Naive thymus-derived CD4-positive, alpha-beta T cell (primary cell): ENCODE data around the gene DAAM1. TPM values are rescaled to one million over a fixed set of nuclear protein-coding genes. Genes with fewer than 3 reads are reported as not detected.

ENCODE experiments used
- ATAC-seq: fragments of 150-1000 bp; cut with Tn5 transposase; 2 replicates; pipeline ENCODE4 v1.10.0; 2021; ENCODE audit warnings: mild to moderate bottlenecking, moderate library complexity
- CTCF ChIA-PET: fragments of 350-600 bp; sonication (Branson Sonifier 250); formaldehyde crosslinking; loops from one replicate; lab custom pipeline; 2021; ENCODE audit warnings: antibody characterized with exemption; lab: Charles Lee
- POLR2A ChIA-PET: fragments of 350-600 bp; sonication (Branson Sonifier 250); formaldehyde crosslinking; loops from one replicate; lab custom pipeline; 2021; ENCODE audit warnings: antibody characterized with exemption, inconsistent platforms; lab: Charles Lee
- DNase-seq, 9 donors: peaks; one replicate each; pipeline versions ENCODE4 v3.0.0 to v3.0.0-alpha.2; 2020 to 2022; ENCODE audit warnings: mixed read lengths in 1 of 9
- H3K27ac ChIP-seq: one replicate; pipeline ENCODE4 v1.7.0; 2013; ENCODE audit warnings: mild to moderate bottlenecking, low read depth, low read length, moderate library complexity
- H3K27me3 ChIP-seq, 2 donors: one replicate each; pipeline ENCODE4 v1.7.0; 2013; ENCODE audit warnings: low read length in 2 of 2, mild to moderate bottlenecking in 2 of 2, moderate library complexity in 2 of 2; ENCODE audit not compliant: control insufficient read depth in 2 of 2, insufficient read depth in 2 of 2
- H3K36me3 ChIP-seq, 3 experiments: 1 replicate in 2 of 3; 2 replicates in 1 of 3; pipeline ENCODE4 v1.7.0; 2013; ENCODE audit warnings: low read length in 3 of 3, mild to moderate bottlenecking in 3 of 3, moderate library complexity in 1 of 3; ENCODE audit not compliant: insufficient read depth in 3 of 3, control insufficient read depth in 2 of 3
- H3K4me1 ChIP-seq, 2 donors: one replicate each; pipeline ENCODE4 v1.7.0; 2013; ENCODE audit warnings: low read length in 2 of 2, mild to moderate bottlenecking in 2 of 2, moderate library complexity in 1 of 2; ENCODE audit not compliant: control insufficient read depth in 2 of 2, insufficient read depth in 2 of 2
- H3K4me3 ChIP-seq: 2 replicates; pipeline ENCODE4 v1.7.0; 2013; ENCODE audit warnings: mild to moderate bottlenecking, low read length
- H3K9me3 ChIP-seq, 3 experiments: 1 replicate in 2 of 3; 2 replicates in 1 of 3; pipeline ENCODE4 v1.7.0; 2013; ENCODE audit warnings: low read length in 3 of 3; ENCODE audit not compliant: control insufficient read depth in 2 of 3
- H3K27ac Mint-ChIP-seq, 9 donors: one replicate each; pipeline ENCODE4 v1.8.0; 2020 to 2022; ENCODE audit warnings: mixed read lengths in 9 of 9, mild to moderate bottlenecking in 8 of 9, moderate library complexity in 5 of 9, inconsistent platforms in 2 of 9
- H3K27me3 Mint-ChIP-seq, 5 donors: one replicate each; pipeline ENCODE4 v1.8.0; 2021 to 2022; ENCODE audit warnings: mixed read lengths in 5 of 5, mild to moderate bottlenecking in 1 of 5
- H3K36me3 Mint-ChIP-seq, 5 donors: one replicate each; pipeline ENCODE4 v1.8.0; 2020 to 2022; ENCODE audit warnings: mixed read lengths in 5 of 5, mild to moderate bottlenecking in 3 of 5, inconsistent platforms in 1 of 5
- H3K4me1 Mint-ChIP-seq, 7 donors: one replicate each; pipeline ENCODE4 v1.8.0; 2020 to 2022; ENCODE audit warnings: mixed read lengths in 7 of 7, mild to moderate bottlenecking in 3 of 7, inconsistent platforms in 1 of 7
- H3K4me3 Mint-ChIP-seq, 10 donors: one replicate each; pipeline ENCODE4 v1.8.0; 2020 to 2022; ENCODE audit warnings: mild to moderate bottlenecking in 10 of 10, mixed read lengths in 10 of 10, moderate library complexity in 6 of 10, inconsistent platforms in 2 of 10
- H3K9me3 Mint-ChIP-seq, 11 donors: one replicate each; pipeline ENCODE4 v1.8.0; 2020 to 2022; ENCODE audit warnings: mixed read lengths in 11 of 11, mild to moderate bottlenecking in 4 of 11, inconsistent platforms in 1 of 11, moderate library complexity in 1 of 11
- intact Hi-C, 2 donors: fragments of 100-400 bp; cut with micrococcal nuclease; formaldehyde crosslinking; loops; one replicate each; pipeline ENCODE4 v1.15.1; 2023
- polyA plus RNA-seq, 2 donors: library from polyadenylated mRNA; unstranded; fragments of 300-500 nt; fragmentation: Illumina TruSeq; gene quantifications; one replicate each; pipeline ENCODE4 v1.2.3, GENCODE V29; 2021
- total RNA-seq, 6 experiments: library from RNA in 5 of 6; stranded (reverse) in 5 of 6; gene quantifications; 1 replicate in 5 of 6; 2 replicates in 1 of 6; pipeline ENCODE4 v1.2.3 and lab custom pipeline; 2021 to 2026

The DAAM1 gene
- total and polyA plus RNA-seq, 7 experiments from 2014 or later, result 5.5 to 21.0 (median 10.8) TPM

- Histone ChIP-seq H3K4me3 (no peak overlapping the region), H3K4me1 (no peaks in the 10 kb centered on the region), H3K9me3 (no peaks in the 10 kb centered on the region), H3K27ac (no peak overlapping the region), H3K27me3 (no peaks in the 10 kb centered on the region), H3K36me3 (no peaks in the 10 kb centered on the region)
- no peak overlapping the region for H3K4me3 Mint-ChIP-seq
- POLR2A ChIA-PET, result no interaction called here
- no peak for ATAC-seq
- peaks cover 0 to 6% (median 0%) of the 10 kb centered on the region in 11 donors for H3K9me3 Mint-ChIP-seq
- H3K27me3 Mint-ChIP-seq, result peaks cover 0 to 2% (median 0%) of the 10 kb centered on the region in 5 donors
- H3K4me1 Mint-ChIP-seq, result peaks cover 0 to 19% (median 2%) of the 10 kb centered on the region in 7 donors
- peaks cover 4 to 16% (median 7%) of the 10 kb centered on the region in 5 donors for H3K36me3 Mint-ChIP-seq
- no peak for DNase-seq
- CTCF ChIA-PET, result no interaction called here
- intact Hi-C loops, result no loop called here
- H3K27ac Mint-ChIP-seq, result no peak overlapping the region
Measured at GRCh38 chr14:59253527-59253926, 65.1 kb downstream of the DAAM1 start.

- no peaks in the 10 kb centered on the region for H3K36me3 ChIP-seq
- CTCF ChIA-PET, result interaction anchor here (0.8 kb wide), 1 partner anchor 15 kb away, joined by 4 read pairs; no protein-coding TSS in a partner anchor
- Mint-ChIP-seq H3K9me3 (peaks cover 0 to 7% (median 0%) of the 10 kb centered on the region in 11 donors), H3K4me1 (peaks cover 0 to 23% (median 5%) of the 10 kb centered on the region in 7 donors), H3K36me3 (peaks cover 4 to 16% (median 7%) of the 10 kb centered on the region in 5 donors), H3K27ac (no peak overlapping the region), H3K4me3 (no peak overlapping the region), H3K27me3 (peaks cover 0 to 2% (median 0%) of the 10 kb centered on the region in 5 donors)
- ATAC-seq (no peak), DNase-seq (no peak)
- H3K9me3 ChIP-seq, result no peaks in the 10 kb centered on the region
- H3K27ac ChIP-seq, result no peak overlapping the region
- intact Hi-C loops, result no loop called here
- H3K4me1 ChIP-seq, result no peaks in the 10 kb centered on the region
- no peaks in the 10 kb centered on the region for H3K27me3 ChIP-seq
- POLR2A ChIA-PET, result no interaction called here
- H3K4me3 ChIP-seq, result no peak overlapping the region
Measured at GRCh38 chr14:59254146-59254910, 65.9 kb downstream of the DAAM1 start.

GRCh38 chr14:59254911-59255545, 66.6 kb downstream of the DAAM1 start:
- H3K4me1 Mint-ChIP-seq, result peaks cover 0 to 23% (median 5%) of the 10 kb centered on the region in 7 donors
- no peak for DNase-seq
- Histone ChIP-seq H3K27ac (no peak overlapping the region), H3K9me3 (no peaks in the 10 kb centered on the region), H3K4me1 (no peaks in the 10 kb centered on the region), H3K4me3 (no peak overlapping the region), H3K27me3 (no peaks in the 10 kb centered on the region), H3K36me3 (no peaks in the 10 kb centered on the region)
- H3K27ac Mint-ChIP-seq, result no peak overlapping the region
- peaks cover 0 to 7% (median 0%) of the 10 kb centered on the region in 11 donors for H3K9me3 Mint-ChIP-seq
- intact Hi-C loops, result no loop called here
- no peaks in the 10 kb centered on the region for H3K27me3 Mint-ChIP-seq
- peaks cover 4 to 16% (median 7%) of the 10 kb centered on the region in 5 donors for H3K36me3 Mint-ChIP-seq
- POLR2A ChIA-PET, result no interaction called here
- no peak overlapping the region for H3K4me3 Mint-ChIP-seq
- CTCF ChIA-PET, result interaction anchor here (0.8 kb wide), 1 partner anchor 14 kb away, joined by 4 read pairs; no protein-coding TSS in a partner anchor
- no peak for ATAC-seq

- intact Hi-C loops, result no loop called here
- no peak overlapping the region for H3K4me3 ChIP-seq
- DNase-seq (no peak), ATAC-seq (no peak)
- POLR2A ChIA-PET, result no interaction called here
- no peaks in the 10 kb centered on the region for H3K36me3 ChIP-seq
- Mint-ChIP-seq H3K27me3 (no peaks in the 10 kb centered on the region), H3K4me1 (peaks cover 0 to 23% (median 5%) of the 10 kb centered on the region in 7 donors), H3K4me3 (no peak overlapping the region), H3K36me3 (peaks cover 4 to 16% (median 7%) of the 10 kb centered on the region in 5 donors), H3K9me3 (peaks cover 0 to 7% (median 0%) of the 10 kb centered on the region in 11 donors), H3K27ac (no peak overlapping the region)
- no peaks in the 10 kb centered on the region for H3K27me3 ChIP-seq
- H3K27ac ChIP-seq, result no peak overlapping the region
- H3K4me1 ChIP-seq, result no peaks in the 10 kb centered on the region
- CTCF ChIA-PET, result interaction anchor here (0.6 kb wide), 1 partner anchor 19 kb away, joined by 3 read pairs; no protein-coding TSS in a partner anchor
- H3K9me3 ChIP-seq, result no peaks in the 10 kb centered on the region
Measured at GRCh38 chr14:59256331-59256730, 67.9 kb downstream of the DAAM1 start.

GRCh38 chr14:59261334-59261733, 72.9 kb downstream of the DAAM1 start:
- CTCF ChIA-PET, result no interaction called here
- no peak for DNase-seq
- Mint-ChIP-seq H3K4me1 (peaks cover 2 to 16% (median 5%) of the 10 kb centered on the region in 7 donors), H3K9me3 (peaks cover 0 to 7% (median 0%) of the 10 kb centered on the region in 11 donors), H3K36me3 (peaks cover 14 to 47% (median 41%) of the 10 kb centered on the region in 5 donors), H3K27me3 (no peaks in the 10 kb centered on the region), H3K4me3 (no peak overlapping the region), H3K27ac (no peak overlapping the region)
- no peak overlapping the region for H3K27ac ChIP-seq
- no peaks in the 10 kb centered on the region for H3K9me3 ChIP-seq
- H3K36me3 ChIP-seq, result peaks cover 0 to 5% (median 0%) of the 10 kb centered on the region in 3 experiments
- intact Hi-C loops, result no loop called here
- H3K4me1 ChIP-seq, result no peaks in the 10 kb centered on the region
- POLR2A ChIA-PET, result no interaction called here
- no peak for ATAC-seq
- H3K4me3 ChIP-seq, result no peak overlapping the region
- H3K27me3 ChIP-seq, result no peaks in the 10 kb centered on the region

- POLR2A ChIA-PET, result no interaction called here
- Mint-ChIP-seq H3K4me1 (peaks cover 0 to 24% (median 5%) of the 10 kb centered on the region in 7 donors), H3K27ac (no peak overlapping the region), H3K36me3 (peaks cover 10 to 52% (median 47%) of the 10 kb centered on the region in 5 donors), H3K9me3 (peaks cover 0 to 7% (median 0%) of the 10 kb centered on the region in 11 donors), H3K4me3 (no peak overlapping the region), H3K27me3 (no peaks in the 10 kb centered on the region)
- intact Hi-C loops, result no loop called here
- Histone ChIP-seq H3K4me1 (no peaks in the 10 kb centered on the region), H3K36me3 (peaks cover 0 to 5% (median 0%) of the 10 kb centered on the region in 3 experiments), H3K27ac (no peak overlapping the region), H3K27me3 (no peaks in the 10 kb centered on the region), H3K4me3 (no peak overlapping the region), H3K9me3 (no peaks in the 10 kb centered on the region)
- ATAC-seq, result no peak
- no peak for DNase-seq
- CTCF ChIA-PET, result no interaction called here
Measured at GRCh38 chr14:59262717-59263454, 74.4 kb downstream of the DAAM1 start.
